ENCODE data around the gene SERINC3. TPM values are rescaled to one million over a fixed set of nuclear protein-coding genes. Genes with fewer than 3 reads are reported as not detected.

SERINC3 gene
- total and polyA plus RNA-seq, 2 of the 8 experiments (the other 6 are each of a cell fraction or from before 2014, with no cell fraction given), result 47.2 to 66.0 TPM

GRCh38 chr20:44494266-44494665 lies 27.6 kb downstream of the SERINC3 start:
- no peak overlapping the region for H2BK12ac ChIP-seq (ENCODE audit: low read depth, low read length)
- ChIA-PET POLR2A (ENCODE audit: partially characterized antibody) (interaction anchor here (1.1 to 1.2 kb wide), 2 partner anchors 10 to 27 kb away, joined by 3 read pairs; no protein-coding TSS in a partner anchor), CTCF (ENCODE audit: partially characterized antibody) (interaction anchor here (0.8 to 3.0 kb wide), 3 partner anchors 116 to 221 kb away, joined by 3 to 10 read pairs (median 3); no protein-coding TSS in a partner anchor)
- no peak overlapping the region for H4K5ac ChIP-seq (ENCODE audit: insufficient read length, low read depth, low read length)
- no peaks in the 10 kb centered on the region; the same call in 1 of the 2 replicates for H3K79me1 ChIP-seq (ENCODE audit: low read depth, low read length)
- H2BK120ac ChIP-seq (replicated peaks; ENCODE audit: low read depth, low read length), result no peak overlapping the region
- H3K14ac ChIP-seq (ENCODE audit: insufficient read length), result no peak overlapping the region
- H2BK15ac ChIP-seq (ENCODE audit: low read length), result no peak overlapping the region
- FAIRE-seq (no peak), DNase-seq (ENCODE audit: low read depth in 1 of 2, low spot score in 2 of 2) (no peak)
- no peak for TF ChIP-seq CTBP2 (IDR thresholded peaks at IDR 0.05; ENCODE audit: borderline replicate concordance, insufficient read depth, insufficient read length, low read length)
- no peak for TF ChIP-seq ATF3 (IDR thresholded peaks at IDR 0.05; ENCODE audit: insufficient read depth, low read depth, low read length)
- no peak for TF ChIP-seq RFX5 (IDR thresholded peaks at IDR 0.05; ENCODE audit: borderline replicate concordance, low read depth, low read length)
- TF ChIP-seq CHD1 (IDR thresholded peaks at IDR 0.05; ENCODE audit: low read depth, low read length), result no peak
- TF ChIP-seq PHF8 (conservative IDR thresholded peaks at IDR 0.05; ENCODE audit: low read depth, low read length), result no peak
- H3K4me2 ChIP-seq (ENCODE audit: insufficient read depth in 1 of 2, low read depth in 2 of 2, low read length in 2 of 2), result no peak overlapping the region
- H2AK5ac ChIP-seq (ENCODE audit: low read depth, low read length), result no peak overlapping the region
- H3K4ac ChIP-seq (replicated peaks; ENCODE audit: insufficient read length, low read depth, low read length), result no peak overlapping the region
- H2BK20ac ChIP-seq (ENCODE audit: low read length), result no peak overlapping the region
- no peak overlapping the region; the same call in 1 of the 2 replicates for H2BK5ac ChIP-seq (ENCODE audit: low read depth, low read length)
- no peak overlapping the region for H3K27ac ChIP-seq (ENCODE audit: low read depth, low read length)
- H4K20me1 ChIP-seq (replicated peaks in 1 of 2; ENCODE audit: control insufficient read depth in 1 of 2, insufficient read depth in 2 of 2, low read length in 2 of 2), result peaks cover 0 to 2% of the 10 kb centered on the region in 2 experiments
- no peaks in the 10 kb centered on the region; the same call in 1 of the 2 replicates for H3K23me2 ChIP-seq (ENCODE audit: low read depth, low read length)
- H3K18ac ChIP-seq (ENCODE audit: extremely low read depth, low read length), result no peak overlapping the region
- H3K9me3 ChIP-seq (ENCODE audit: insufficient read depth in 2 of 2, low read depth in 1 of 2, low read length in 1 of 2), result no peaks in the 10 kb centered on the region
- peaks cover 12 to 42% (median 31%) of the 10 kb centered on the region in 4 experiments; a peak in 6 of 8 replicates for H3K36me3 ChIP-seq (ENCODE audit: control insufficient read depth in 2 of 4, insufficient read depth in 4 of 4, low read length in 3 of 4)
- H3K4me3 ChIP-seq (ENCODE audit: extremely low read depth in 1 of 4, insufficient read depth in 2 of 4, low read depth in 3 of 4, low read length in 4 of 4), result no peak overlapping the region
- H3K56ac ChIP-seq (replicated peaks; ENCODE audit: insufficient read length, low read depth, low read length), result no peak overlapping the region
- H3K4me1 ChIP-seq (replicated peaks in 1 of 4; ENCODE audit: control insufficient read depth in 3 of 4, insufficient read depth in 4 of 4, low read length in 3 of 4), result no peaks in the 10 kb centered on the region
- no peaks in the 10 kb centered on the region for H3K79me2 ChIP-seq (ENCODE audit: control insufficient read depth in 1 of 2, insufficient read depth in 2 of 2, low read length in 2 of 2)
- no peak overlapping the region for H3K9ac ChIP-seq (replicated peaks in 1 of 4; ENCODE audit: extremely low read depth in 1 of 4, low read depth in 3 of 4, low read length in 3 of 4)
- H3K27me3 ChIP-seq (replicated peaks in 1 of 4; ENCODE audit: control insufficient read depth in 3 of 4, extremely low read depth in 1 of 4, insufficient read depth in 3 of 4, low read length in 3 of 4), result no peaks in the 10 kb centered on the region
- no peak overlapping the region for H3K23ac ChIP-seq (ENCODE audit: insufficient read length)
- H4K91ac ChIP-seq (replicated peaks; ENCODE audit: insufficient read length, low read length), result no peak overlapping the region
- H2AFZ ChIP-seq (ENCODE audit: low read length), result no peak overlapping the region
- no peak overlapping the region for H4K8ac ChIP-seq (ENCODE audit: extremely low read depth, insufficient read depth, low read length)
- WGBS, 2 experiments (ENCODE audit: extremely low coverage in 1 of 2, insufficient coverage in 1 of 2, insufficient read length in 1 of 2, insufficient replicate concordance in 2 of 2, low coverage in 1 of 2, low lambda C conversion rate in 2 of 2, missing lambda C conversion rate in 1 of 2), result 100% methylated on average over 1 of the region's 1 CpG; no CpG with 5 or more reads in 1 of the 2 experiments
